Trophoblast cell (in vitro differentiated cells and primary cell): ENCODE results near the gene NNMT.

Source experiments
- DNase-seq, 2 donors: peaks; one replicate each; pipeline ENCODE4 v3.0.0-alpha.2; 2016
- H2AFZ ChIP-seq: 2 replicates; pipeline ENCODE4 v1.6.1; 2013; ENCODE audit warnings: low read length, moderate library complexity, mild to moderate bottlenecking; ENCODE audit not compliant: insufficient read depth, poor library complexity
- H2AK5ac ChIP-seq: 2 replicates; pipeline ENCODE4 v1.6.1; 2013; ENCODE audit warnings: mild to moderate bottlenecking, low read length
- H2BK120ac ChIP-seq: 2 replicates; pipeline ENCODE4 v1.6.1; 2013; ENCODE audit warnings: low read length, mild to moderate bottlenecking, moderate library complexity; ENCODE audit not compliant: insufficient read depth, poor library complexity
- H2BK12ac ChIP-seq: 2 replicates; pipeline ENCODE4 v1.6.1; 2013; ENCODE audit warnings: mild to moderate bottlenecking, low read length, moderate library complexity
- H2BK5ac ChIP-seq: 2 replicates; pipeline ENCODE4 v1.6.1; 2013; ENCODE audit warnings: low read length, low read depth, moderate library complexity, mild to moderate bottlenecking; ENCODE audit not compliant: poor library complexity
- H3K14ac ChIP-seq: 2 replicates; pipeline ENCODE4 v1.6.1; 2013; ENCODE audit warnings: mild to moderate bottlenecking, low read length
- H3K18ac ChIP-seq: 2 replicates; pipeline ENCODE4 v1.6.1; 2013; ENCODE audit warnings: mild to moderate bottlenecking, low read length
- H3K23ac ChIP-seq: 2 replicates; pipeline ENCODE4 v1.6.1; 2013; ENCODE audit warnings: low read length
- H3K27ac ChIP-seq: 2 replicates; pipeline ENCODE4 v1.5.1; 2013; ENCODE audit warnings: low read depth, mild to moderate bottlenecking, inconsistent platforms, low read length, moderate library complexity
- H3K27me3 ChIP-seq: 2 replicates; pipeline ENCODE4 v1.6.1; 2013; ENCODE audit warnings: inconsistent platforms, mild to moderate bottlenecking, low read length, moderate library complexity; ENCODE audit not compliant: insufficient read depth
- H3K36me3 ChIP-seq, 2 experiments: 1 replicate in 1 of 2; 2 replicates in 1 of 2; pipeline ENCODE4 v1.6.1; 2013; ENCODE audit warnings: low read length in 2 of 2, mild to moderate bottlenecking in 2 of 2, moderate library complexity in 1 of 2; ENCODE audit not compliant: insufficient read depth in 2 of 2, control insufficient read depth in 1 of 2
- H3K4ac ChIP-seq: 2 replicates; pipeline ENCODE4 v1.6.1; 2013; ENCODE audit warnings: low read depth, mild to moderate bottlenecking, low read length, moderate library complexity
- H3K4me1 ChIP-seq, 2 experiments: 1 replicate in 1 of 2; 2 replicates in 1 of 2; pipeline ENCODE4 v1.6.1; 2013; ENCODE audit warnings: low read length in 2 of 2, mild to moderate bottlenecking in 2 of 2, moderate library complexity in 1 of 2; ENCODE audit not compliant: insufficient read depth in 2 of 2, control insufficient read depth in 1 of 2
- H3K4me2 ChIP-seq: 2 replicates; pipeline ENCODE4 v1.6.1; 2013; ENCODE audit warnings: inconsistent platforms, mild to moderate bottlenecking, low read length, moderate library complexity
- H3K4me3 ChIP-seq: 2 replicates; pipeline ENCODE4 v1.5.1; 2013; ENCODE audit warnings: mild to moderate bottlenecking, low read depth, low read length, inconsistent platforms
- H3K79me1 ChIP-seq: one replicate; pipeline ENCODE4 v1.6.1; 2013; ENCODE audit warnings: low read length
- H3K79me2 ChIP-seq: 2 replicates; pipeline ENCODE4 v1.6.1; 2013; ENCODE audit warnings: low read length, mild to moderate bottlenecking; ENCODE audit not compliant: control insufficient read depth, insufficient read depth, poor library complexity
- H3K9ac ChIP-seq: 2 replicates; pipeline ENCODE4 v1.6.1; 2013; ENCODE audit warnings: mild to moderate bottlenecking, low read length
- H3K9me3 ChIP-seq: 2 replicates; pipeline ENCODE4 v1.6.1; 2013; ENCODE audit warnings: low read depth, mild to moderate bottlenecking, control low read depth, inconsistent platforms, low read length; ENCODE audit not compliant: insufficient read depth
- H4K12ac ChIP-seq: 2 replicates; pipeline ENCODE4 v1.6.1; 2013; ENCODE audit warnings: low read depth, mild to moderate bottlenecking, low read length, moderate library complexity
- H4K8ac ChIP-seq: 2 replicates; pipeline ENCODE4 v1.6.1; 2013; ENCODE audit warnings: low read depth, mild to moderate bottlenecking, low read length, moderate library complexity
- H4K91ac ChIP-seq: one replicate; pipeline ENCODE4 v1.6.1; 2013; ENCODE audit warnings: low read depth, mild to moderate bottlenecking, low read length, moderate library complexity
- WGBS: extraction: QIAGEN DNeasy Blood & Tissue Kit; methylation state at CpG from one replicate; pipeline ENCODE4 v1.1.7; 2013; ENCODE audit warnings: missing lambda C conversion rate; ENCODE audit not compliant: insufficient read length, insufficient coverage; ENCODE audit errors: extremely low coverage; 5-methylcytosine and 5-hydroxymethylcytosine counted together

NNMT gene

DNA sequence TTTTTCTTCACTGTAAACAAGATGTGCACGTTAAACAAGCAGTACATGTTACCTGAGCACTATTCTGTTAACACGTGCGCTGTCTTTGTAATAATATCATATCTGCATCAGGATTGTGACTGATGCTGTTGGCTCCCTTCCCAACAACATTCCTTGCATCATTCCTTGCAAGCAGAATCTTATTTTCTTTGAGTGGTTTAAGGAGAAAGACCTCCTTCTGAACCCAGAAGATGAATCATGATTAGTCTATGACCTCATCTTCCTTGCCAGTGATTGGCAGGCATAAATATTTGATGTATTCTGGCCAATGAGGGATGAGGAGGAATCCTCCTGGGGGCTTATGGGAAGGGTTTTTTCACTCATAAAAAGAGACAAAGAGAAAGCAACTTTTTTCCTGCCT lies 57.9 kb downstream of the NNMT start:
- Histone ChIP-seq H4K12ac (no peak overlapping the region), H3K18ac (no peak overlapping the region), H3K27ac (no peak overlapping the region), H2BK120ac (no peak overlapping the region), H4K8ac (no peak overlapping the region), H3K9me3 (no peaks in the 10 kb centered on the region), H2BK12ac (no peak overlapping the region), H3K36me3 (no peaks in the 10 kb centered on the region), H3K4me1 (peaks cover 2 to 5% of the 10 kb centered on the region in 2 experiments), H3K9ac (no peak overlapping the region), H3K79me2 (no peaks in the 10 kb centered on the region), H2AK5ac (no peak overlapping the region), H3K4ac (no peak overlapping the region), H2AFZ (no peak overlapping the region), H4K91ac (no peak overlapping the region), H3K14ac (no peak overlapping the region), H3K27me3 (no peaks in the 10 kb centered on the region), H3K23ac (no peak overlapping the region), H3K4me2 (no peak overlapping the region), H2BK5ac (no peak overlapping the region), H3K79me1 (peaks cover 15% of the 10 kb centered on the region), H3K4me3 (no peak overlapping the region)
- peak; percentile 69 to 89 for DNase-seq
- WGBS = no CpG with 5 or more reads among the region's 3 CpGs

DNA sequence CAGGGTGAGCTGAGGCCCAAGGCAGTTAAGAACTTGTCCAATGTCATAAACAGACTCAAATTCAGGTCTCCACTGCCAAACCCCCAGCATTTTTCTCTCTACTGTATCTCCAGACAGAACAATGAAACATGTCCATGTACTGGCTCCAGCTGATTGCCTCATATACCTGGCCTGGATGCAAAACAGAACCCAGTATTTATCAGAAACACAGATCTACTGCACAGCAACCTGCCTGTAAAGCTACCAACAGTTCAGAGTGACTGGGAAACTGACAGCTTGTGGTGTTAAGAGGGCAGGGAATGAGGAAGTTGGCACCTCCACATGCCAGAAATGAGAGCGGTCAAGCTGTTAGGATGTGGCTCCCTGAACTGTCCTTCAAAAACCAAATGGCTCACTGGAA lies 62.5 kb downstream of the NNMT start:
- Histone ChIP-seq H3K4me2 (no peak overlapping the region), H3K9me3 (peaks cover 2% of the 10 kb centered on the region), H4K8ac (no peak overlapping the region), H3K18ac (no peak overlapping the region), H2AFZ (no peak overlapping the region), H3K4ac (no peak overlapping the region), H2AK5ac (no peak overlapping the region), H3K4me3 (no peak overlapping the region), H4K12ac (no peak overlapping the region), H3K36me3 (no peaks in the 10 kb centered on the region), H2BK5ac (no peak overlapping the region), H2BK120ac (no peak overlapping the region), H3K27me3 (no peaks in the 10 kb centered on the region), H3K14ac (no peak overlapping the region), H2BK12ac (no peak overlapping the region), H4K91ac (no peak overlapping the region), H3K79me1 (peaks cover 12% of the 10 kb centered on the region), H3K79me2 (no peaks in the 10 kb centered on the region), H3K27ac (peak overlapping the region; percentile 83), H3K4me1 (peaks cover 2 to 3% of the 10 kb centered on the region in 2 experiments), H3K23ac (no peak overlapping the region), H3K9ac (no peak overlapping the region)
- WGBS = no CpG with 5 or more reads among the region's 1 CpG
- DNase-seq = no peak

DNA sequence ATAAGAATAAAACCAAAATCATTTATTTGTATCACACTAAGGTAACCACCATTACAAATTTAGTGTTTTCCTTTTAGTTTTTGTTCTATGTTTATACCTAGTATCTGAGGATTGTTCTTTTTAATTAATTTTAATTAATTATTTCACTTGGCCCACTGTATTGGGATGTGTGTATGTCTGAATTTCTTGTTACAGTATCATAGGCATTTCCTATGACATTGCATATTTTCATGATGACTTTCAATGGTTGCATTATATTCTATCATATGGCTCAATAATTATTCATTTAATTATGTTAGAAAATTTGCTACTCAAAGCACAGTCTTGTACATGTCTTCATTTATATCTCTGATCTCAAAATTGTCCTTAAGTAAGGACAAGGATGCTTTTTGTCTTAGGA lies 63.1 kb downstream of the NNMT start:
- Histone ChIP-seq H3K27ac (no peak overlapping the region), H2BK120ac (no peak overlapping the region), H3K4ac (no peak overlapping the region)

DNA sequence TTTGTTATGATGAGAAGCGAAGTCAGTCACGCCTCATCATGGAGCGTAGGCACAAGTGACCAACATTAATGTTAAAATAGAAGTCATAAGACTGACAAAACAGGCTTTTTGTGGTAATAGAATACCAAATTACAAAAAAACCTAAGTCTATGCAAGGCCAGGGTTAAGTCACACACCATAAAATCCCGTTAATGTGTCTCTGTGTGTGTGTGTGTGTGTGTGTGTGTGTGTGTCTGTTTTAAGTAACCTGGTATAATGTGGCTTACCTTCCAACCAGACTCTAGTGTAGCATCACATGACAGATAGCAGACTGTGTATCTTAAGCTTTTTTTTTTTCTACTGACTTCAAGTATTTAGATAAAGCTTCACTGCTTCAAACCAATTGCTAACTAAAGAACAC lies 66.1 kb downstream of the NNMT start:
- H2BK120ac ChIP-seq = no peak overlapping the region
- H3K27me3 ChIP-seq = no peaks in the 10 kb centered on the region
- H3K23ac ChIP-seq = no peak overlapping the region
- H2BK5ac ChIP-seq = no peak overlapping the region
- H3K27ac ChIP-seq = no peak overlapping the region
- no peaks in the 10 kb centered on the region for H3K79me2 ChIP-seq
- no peak overlapping the region for H3K9ac ChIP-seq
- no peak overlapping the region for H3K14ac ChIP-seq
- no peak overlapping the region for H3K4me3 ChIP-seq
- no peak overlapping the region for H2AK5ac ChIP-seq
- H4K8ac ChIP-seq = no peak overlapping the region
- H2AFZ ChIP-seq = no peak overlapping the region
- peaks cover 2% of the 10 kb centered on the region for H3K9me3 ChIP-seq
- no peak overlapping the region for H4K91ac ChIP-seq
- no peaks in the 10 kb centered on the region for H3K36me3 ChIP-seq
- no peak overlapping the region for H2BK12ac ChIP-seq
- peaks cover 21% of the 10 kb centered on the region for H3K79me1 ChIP-seq
- no peak overlapping the region for H3K18ac ChIP-seq
- H3K4ac ChIP-seq = no peak overlapping the region
- no peak overlapping the region for H4K12ac ChIP-seq
- no peak overlapping the region for H3K4me2 ChIP-seq
- no CpG with 5 or more reads among the region's 4 CpGs for WGBS
- peaks cover 6 to 18% of the 10 kb centered on the region in 2 experiments for H3K4me1 ChIP-seq
- DNase-seq = no peak

More for the DNA sequence above, 63.1 kb downstream of the NNMT start:
- no peak overlapping the region for H3K9ac ChIP-seq
- H2BK12ac ChIP-seq = no peak overlapping the region
- H3K4me1 ChIP-seq = peaks cover 2 to 3% of the 10 kb centered on the region in 2 experiments
- no peak overlapping the region for H3K23ac ChIP-seq
- no peak overlapping the region for H2AK5ac ChIP-seq
- H2AFZ ChIP-seq = no peak overlapping the region
- H3K79me2 ChIP-seq = no peaks in the 10 kb centered on the region
- H3K14ac ChIP-seq = no peak overlapping the region
- no peaks in the 10 kb centered on the region for H3K36me3 ChIP-seq
- no peak for DNase-seq
- H3K79me1 ChIP-seq = peaks cover 12% of the 10 kb centered on the region
- no peak overlapping the region for H3K18ac ChIP-seq
- no peak overlapping the region for H3K4me3 ChIP-seq
- no peaks in the 10 kb centered on the region for H3K27me3 ChIP-seq
- no peak overlapping the region for H2BK5ac ChIP-seq
- H4K12ac ChIP-seq = no peak overlapping the region
- H3K4me2 ChIP-seq = no peak overlapping the region
- peaks cover 2% of the 10 kb centered on the region for H3K9me3 ChIP-seq
- no peak overlapping the region for H4K8ac ChIP-seq
- no peak overlapping the region for H4K91ac ChIP-seq
